RWPE2 (cell line): ENCODE data around the gene EFNA5.
A peak's percentile ranks its signal among the peaks of the same experiment; 100 is the strongest.

ENCODE experiments used
- ATAC-seq: fragments of 200-7000 bp; cut with Tn5 transposase; 3 replicates; pipeline ENCODE4 v1.9.1; 2021; ENCODE audit warnings: low read depth
- DNase-seq: peaks from one replicate; pipeline ENCODE4 v3.0.0-alpha.2; 2020; ENCODE audit warnings: low spot score
- H3K27ac ChIP-seq: fragments of 450-650 bp; 2 replicates; pipeline ENCODE4 v1.5.1; 2017; ENCODE audit warnings: mild to moderate bottlenecking; ENCODE audit not compliant: poor library complexity, severe bottlenecking
- H3K27me3 ChIP-seq: fragments of 250-450 bp; sonication (Bioruptor Pico); 2 replicates; pipeline ENCODE4 v1.5.1; 2021; ENCODE audit warnings: mild to moderate bottlenecking, moderate library complexity; ENCODE audit not compliant: insufficient read depth, poor library complexity, severe bottlenecking
- H3K36me3 ChIP-seq: fragments of 250-450 bp; sonication (Bioruptor Pico); 2 replicates; pipeline ENCODE4 v1.5.1; 2020; ENCODE audit warnings: low read depth, mild to moderate bottlenecking, moderate library complexity
- H3K4me1 ChIP-seq: fragments of 250-450 bp; sonication (Bioruptor Pico); 2 replicates; pipeline ENCODE4 v1.5.1; 2021; ENCODE audit warnings: mild to moderate bottlenecking, moderate library complexity; ENCODE audit not compliant: insufficient read depth, poor library complexity, severe bottlenecking
- H3K4me3 ChIP-seq: fragments of 250-450 bp; sonication (Bioruptor Pico); 2 replicates; pipeline ENCODE4 v1.5.1; 2021; ENCODE audit warnings: mild to moderate bottlenecking, moderate library complexity; ENCODE audit not compliant: severe bottlenecking
- H3K9me3 ChIP-seq: fragments of 250-450 bp; sonication (Bioruptor Pico); 2 replicates; pipeline ENCODE4 v1.5.1; 2021; ENCODE audit warnings: mild to moderate bottlenecking, moderate library complexity; ENCODE audit not compliant: severe bottlenecking
- TF ChIP-seq, protein P1 (sequence below): fragments of 450-650 bp; IDR thresholded peaks from one replicate; pipeline ENCODE4 v1.5.1; 2017; ENCODE audit warnings: mild to moderate bottlenecking, moderate library complexity; ENCODE audit not compliant: poor library complexity, severe bottlenecking

The EFNA5 gene

DNA sequence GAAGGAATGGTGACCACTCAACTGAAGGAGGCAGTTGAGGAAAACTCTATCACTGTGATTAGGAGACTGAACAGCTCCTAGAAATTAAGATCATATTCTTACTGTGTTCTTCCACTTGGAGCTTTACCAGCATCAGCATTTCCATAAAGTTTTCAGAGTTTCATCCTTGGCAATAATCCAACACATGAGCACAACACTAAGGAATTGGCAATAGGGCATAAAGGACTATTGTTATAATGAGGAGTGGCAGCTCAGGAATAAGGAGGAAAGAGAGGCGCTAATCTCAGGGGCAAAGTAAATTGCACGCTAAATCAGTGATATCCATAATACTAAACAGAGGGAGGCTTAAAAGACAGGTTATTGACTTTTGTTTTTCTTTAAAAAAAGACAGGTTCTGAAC is 338.9 kb downstream of the EFNA5 start:
- DNase-seq (no peak), ATAC-seq (peak; percentile 52; the same call in 1 of the 3 replicates)
- TF ChIP-seq, protein P1, sequence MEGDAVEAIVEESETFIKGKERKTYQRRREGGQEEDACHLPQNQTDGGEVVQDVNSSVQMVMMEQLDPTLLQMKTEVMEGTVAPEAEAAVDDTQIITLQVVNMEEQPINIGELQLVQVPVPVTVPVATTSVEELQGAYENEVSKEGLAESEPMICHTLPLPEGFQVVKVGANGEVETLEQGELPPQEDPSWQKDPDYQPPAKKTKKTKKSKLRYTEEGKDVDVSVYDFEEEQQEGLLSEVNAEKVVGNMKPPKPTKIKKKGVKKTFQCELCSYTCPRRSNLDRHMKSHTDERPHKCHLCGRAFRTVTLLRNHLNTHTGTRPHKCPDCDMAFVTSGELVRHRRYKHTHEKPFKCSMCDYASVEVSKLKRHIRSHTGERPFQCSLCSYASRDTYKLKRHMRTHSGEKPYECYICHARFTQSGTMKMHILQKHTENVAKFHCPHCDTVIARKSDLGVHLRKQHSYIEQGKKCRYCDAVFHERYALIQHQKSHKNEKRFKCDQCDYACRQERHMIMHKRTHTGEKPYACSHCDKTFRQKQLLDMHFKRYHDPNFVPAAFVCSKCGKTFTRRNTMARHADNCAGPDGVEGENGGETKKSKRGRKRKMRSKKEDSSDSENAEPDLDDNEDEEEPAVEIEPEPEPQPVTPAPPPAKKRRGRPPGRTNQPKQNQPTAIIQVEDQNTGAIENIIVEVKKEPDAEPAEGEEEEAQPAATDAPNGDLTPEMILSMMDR: no peak
- Histone ChIP-seq H3K4me3 (no peak overlapping the region), H3K9me3 (no peaks in the 10 kb centered on the region), H3K4me1 (peaks cover 2% of the 10 kb centered on the region), H3K27ac (no peak overlapping the region), H3K27me3 (no peaks in the 10 kb centered on the region), H3K36me3 (no peaks in the 10 kb centered on the region)

DNA sequence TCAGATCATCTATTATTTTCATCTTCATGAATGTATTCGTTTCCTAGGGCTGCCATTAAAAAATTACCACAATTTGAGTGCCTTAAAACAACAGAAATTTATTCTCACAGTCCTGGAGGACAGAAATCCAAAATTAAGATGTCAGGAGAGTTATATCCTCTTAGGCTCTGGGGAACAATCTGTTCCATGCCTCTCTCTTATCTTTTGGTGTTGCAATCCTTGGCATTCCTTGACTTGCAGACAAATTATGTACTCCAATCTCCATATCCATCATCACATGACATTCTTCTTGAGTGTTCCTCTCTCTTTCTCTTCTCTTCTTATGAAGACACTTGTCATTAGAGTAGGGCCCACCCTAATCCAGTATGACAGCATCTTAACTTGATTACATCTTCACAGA is 339.4 kb downstream of the EFNA5 start:
- Histone ChIP-seq H3K4me1 (no peaks in the 10 kb centered on the region), H3K4me3 (no peak overlapping the region), H3K36me3 (no peaks in the 10 kb centered on the region), H3K27me3 (no peaks in the 10 kb centered on the region), H3K27ac (no peak overlapping the region), H3K9me3 (no peaks in the 10 kb centered on the region)
- ATAC-seq (no peak), DNase-seq (no peak)
- TF ChIP-seq, protein P1: no peak

DNA sequence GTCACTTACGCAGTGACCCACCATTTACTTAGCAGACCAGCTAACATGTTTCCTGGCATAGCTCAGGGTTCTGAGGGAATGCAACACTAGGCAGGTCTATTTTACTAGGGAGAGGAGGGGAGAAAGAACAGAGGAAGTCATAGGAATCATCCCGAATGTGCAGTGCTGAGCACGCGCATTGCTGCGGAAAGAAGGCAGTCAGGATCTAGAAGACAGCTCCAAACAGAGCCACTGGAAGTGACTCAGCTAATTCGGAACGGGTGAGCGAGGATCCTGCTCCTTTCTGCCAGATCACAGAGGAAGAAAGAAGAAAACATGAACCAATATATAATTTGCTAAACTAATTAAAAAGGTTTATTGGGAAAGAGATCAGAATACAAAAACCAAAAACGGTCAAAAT is 339.8 kb downstream of the EFNA5 start:
- Histone ChIP-seq H3K4me3 (no peak overlapping the region), H3K27ac (no peak overlapping the region), H3K4me1 (no peaks in the 10 kb centered on the region), H3K27me3 (no peaks in the 10 kb centered on the region), H3K36me3 (no peaks in the 10 kb centered on the region), H3K9me3 (no peaks in the 10 kb centered on the region)
- ATAC-seq (no peak), DNase-seq (no peak)
- TF ChIP-seq, protein P1: no peak

DNA sequence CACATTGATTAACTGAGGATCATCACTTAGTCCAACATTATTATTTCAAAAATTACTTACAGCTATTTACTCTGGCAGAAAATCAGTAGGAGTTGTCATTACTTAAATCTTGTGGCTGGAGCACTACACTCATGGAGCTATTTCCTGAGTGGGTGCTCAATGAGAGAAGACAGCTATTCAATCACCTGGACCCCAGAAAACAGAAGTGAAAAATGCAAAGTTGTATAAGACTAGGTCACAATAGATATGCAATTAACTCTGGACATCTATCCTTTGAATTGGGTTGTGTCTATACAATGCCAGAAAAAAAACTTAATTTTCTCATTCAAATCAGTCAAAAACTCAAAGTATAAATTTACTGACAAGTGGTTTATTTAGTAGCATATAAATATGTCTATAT is 340.9 kb downstream of the EFNA5 start:
- Histone ChIP-seq H3K27ac (no peak overlapping the region), H3K36me3 (no peaks in the 10 kb centered on the region), H3K4me1 (no peaks in the 10 kb centered on the region), H3K9me3 (no peaks in the 10 kb centered on the region), H3K27me3 (no peaks in the 10 kb centered on the region), H3K4me3 (no peak overlapping the region)
- ATAC-seq: no peak
- no peak for DNase-seq
- TF ChIP-seq, protein P1: no peak
